Spleen (tissue), 3 donors: Measurements from ENCODE around the gene IFNA13.

Source experiments
- POLR2A ChIP-seq, 3 donors: fragments of 450-650 bp; IDR thresholded peaks; one replicate each; pipeline ENCODE4 v1.5.1; 2017; ENCODE audit warnings: antibody characterized with exemption in 3 of 3, mild to moderate bottlenecking in 1 of 3
- POLR2AphosphoS5 ChIP-seq, 3 donors: sonication (generic); formaldehyde crosslinking; IDR thresholded peaks; one replicate each; pipeline ENCODE4 v1.5.1; 2017; ENCODE audit warnings: antibody characterized with exemption in 3 of 3

DNA sequence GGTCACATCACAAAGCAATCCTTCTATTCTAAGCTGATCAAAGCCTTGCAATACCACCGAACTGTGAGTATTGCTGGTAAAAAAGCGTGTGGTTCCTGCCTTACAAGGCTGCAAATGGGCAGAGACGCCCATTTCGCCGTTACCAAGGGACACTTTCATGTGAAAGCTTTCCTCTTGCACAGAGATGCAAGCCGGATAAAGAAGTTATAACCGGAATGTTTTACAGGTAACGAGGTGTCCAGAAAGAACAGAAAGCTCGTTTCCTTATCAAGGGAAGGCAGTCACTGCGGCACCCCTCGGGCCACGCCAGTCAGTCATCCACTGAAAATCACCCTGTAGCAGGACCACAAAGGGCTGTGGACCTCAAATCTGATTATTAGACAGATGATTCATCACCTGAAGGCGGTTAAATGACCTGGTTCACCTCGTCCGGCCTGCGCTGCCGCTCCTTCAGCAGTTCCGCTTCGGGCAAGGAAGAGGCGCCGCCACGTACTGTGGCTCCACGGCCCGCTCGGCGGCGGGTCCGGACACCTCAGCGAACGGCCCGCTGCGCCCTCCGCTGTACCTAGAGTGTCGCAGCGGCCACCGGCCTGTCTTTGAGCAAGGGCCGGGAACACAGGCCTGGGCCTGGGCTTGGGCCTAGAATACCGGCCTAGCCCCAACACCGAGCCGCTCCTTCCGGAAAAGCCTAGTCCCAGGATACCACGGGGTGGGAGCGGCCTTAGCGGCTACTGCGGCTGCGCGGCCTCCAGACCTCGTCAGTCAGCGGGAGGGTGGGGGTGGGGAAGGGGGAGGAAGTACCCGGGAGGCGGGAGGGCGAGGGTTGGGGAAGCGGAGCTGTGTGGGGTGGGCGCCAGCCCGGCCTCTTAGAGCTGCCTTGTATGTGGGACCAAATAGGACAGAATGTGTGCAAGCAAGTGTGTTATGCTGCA, 32.9 kb downstream of the IFNA13 start, which contains the start of gene KLHL9:
- TF ChIP-seq POLR2A (IDR thresholded peaks at IDR 0.05) (no peak), POLR2AphosphoS5 (IDR thresholded peaks at IDR 0.05) (peak; percentile 89 to 92 (median 91))
